Stimulated activated CD8-positive, alpha-beta memory T cell treated with anti-CD3 and anti-CD28 coated beads, Interleukin-7, amount 100 ng/mL, for 24 hours (primary cell): ENCODE results near the gene FGF14.

ENCODE experiments used
- DNase-seq: peaks from one replicate; pipeline ENCODE4 v3.0.0-alpha.2; 2020; ENCODE audit warnings: low read depth

Gene FGF14

GRCh38 chr13:102250448-102250847 is 151.4 kb downstream of the FGF14 start:
- DNase-seq, result no peak

DNA sequence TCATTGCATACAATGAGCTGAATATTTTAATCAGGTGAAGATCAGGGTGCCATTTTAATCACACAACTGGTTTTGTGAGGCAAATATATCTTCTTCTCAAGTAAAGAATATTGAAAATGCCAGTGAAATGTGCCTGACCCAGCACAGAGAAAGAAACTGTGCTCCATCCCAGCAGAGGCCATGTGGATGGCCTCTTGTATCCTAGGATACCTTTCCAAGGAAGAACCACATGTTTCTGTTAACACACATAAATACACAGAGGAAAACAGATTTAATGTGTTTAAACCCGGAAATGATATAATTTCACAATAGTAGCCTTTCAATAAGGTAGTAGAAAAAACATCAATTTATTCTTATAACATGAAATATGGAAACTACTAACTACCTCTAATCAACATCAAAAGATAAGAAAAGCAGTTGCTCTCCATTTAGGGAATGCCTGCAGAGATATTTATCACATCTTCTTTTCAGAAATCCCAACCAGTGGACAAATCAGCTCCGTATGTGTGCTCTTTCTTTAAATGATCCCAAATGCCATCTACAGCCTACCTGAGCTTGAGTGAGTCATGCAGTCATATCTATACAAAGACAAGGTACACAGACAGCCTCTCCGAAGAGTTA is 157.1 kb downstream of the FGF14 start:
- no peak for DNase-seq

GRCh38 chr13:102240110-102240509 is 161.7 kb downstream of the FGF14 start:
- no peak for DNase-seq

DNA sequence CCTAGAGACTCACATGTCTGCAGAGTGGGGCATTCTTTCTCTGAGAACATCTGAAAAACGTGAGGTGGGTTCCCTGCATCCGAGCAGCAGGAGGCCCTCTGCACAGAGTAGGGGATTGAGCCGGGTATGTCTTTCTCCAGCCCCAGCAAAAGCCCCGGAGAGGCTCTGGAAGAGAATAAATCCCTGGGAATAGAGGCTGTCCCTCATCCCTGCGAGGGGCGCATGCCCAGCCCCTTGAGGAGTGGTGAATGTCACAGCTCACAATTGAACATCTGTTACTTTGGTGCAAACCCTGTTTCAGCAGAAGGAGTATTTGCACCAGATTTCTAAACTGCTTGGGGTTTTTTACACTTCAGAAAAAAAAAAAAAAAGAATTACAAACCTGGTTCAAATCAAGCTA is 164.6 kb downstream of the FGF14 start:
- DNase-seq, result no peak

GRCh38 chr13:102236830-102237229 is 165.0 kb downstream of the FGF14 start:
- no peak for DNase-seq

DNA sequence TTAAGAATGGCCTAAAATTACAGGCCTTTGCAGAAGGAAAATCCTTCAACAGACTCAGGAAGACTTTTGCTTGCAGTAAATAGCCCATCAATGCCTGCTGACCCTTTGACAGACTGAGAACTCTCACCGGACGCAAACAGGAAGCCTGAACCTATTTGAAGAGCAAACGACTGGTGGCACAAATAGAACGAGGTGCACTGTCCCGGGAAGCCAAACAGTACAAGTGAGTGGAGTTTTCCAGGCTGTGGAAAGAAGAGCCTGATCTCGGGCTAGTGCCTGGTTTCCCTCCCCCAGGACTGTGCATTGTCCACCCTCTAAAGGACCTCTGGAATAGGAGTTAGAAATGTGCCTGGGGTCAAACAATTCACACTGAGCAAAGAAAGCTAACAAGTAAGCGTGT is 165.5 kb downstream of the FGF14 start:
- DNase-seq, result no peak

DNA sequence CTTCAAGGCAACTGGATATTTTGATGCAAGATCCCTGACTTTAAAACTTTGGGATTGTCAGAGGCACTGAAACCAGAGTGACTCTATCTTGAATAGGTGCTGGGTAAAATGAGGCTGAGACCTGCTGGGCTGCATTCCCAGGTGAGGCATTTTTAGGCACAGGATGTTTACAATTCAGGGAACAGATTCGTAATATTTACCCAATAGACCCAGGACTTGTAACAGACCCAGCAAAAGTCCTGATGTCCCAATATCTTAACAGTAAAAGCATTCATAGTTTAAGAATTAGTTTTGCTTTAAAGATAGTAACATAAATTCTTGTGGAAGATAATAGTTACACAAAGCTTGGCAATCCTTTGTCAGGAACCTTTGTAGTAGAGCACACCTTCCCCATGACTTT is 166.2 kb downstream of the FGF14 start:
- no peak for DNase-seq

DNA sequence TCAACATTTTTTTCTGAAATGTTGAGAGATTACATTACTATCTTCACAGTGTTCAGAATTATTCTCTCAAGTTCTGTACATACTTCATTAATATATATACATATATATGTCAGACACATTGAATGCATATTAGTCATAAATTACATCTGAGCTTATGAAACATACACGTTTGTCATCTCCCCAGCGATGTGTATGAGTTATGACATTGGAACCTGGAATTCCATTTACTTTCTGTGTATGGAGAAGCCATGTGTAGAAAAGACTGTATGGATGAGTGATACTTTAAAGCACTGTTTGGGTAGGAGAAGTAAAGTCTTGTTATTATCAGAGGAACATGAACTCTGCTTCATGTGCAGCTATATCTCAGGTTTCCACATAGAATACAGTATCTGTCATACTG is 167.2 kb downstream of the FGF14 start:
- DNase-seq, result no peak

- DNase-seq, result no peak
Measured at GRCh38 chr13:102233566-102234208, 168.2 kb downstream of the FGF14 start.

GRCh38 chr13:102231479-102231878 is 170.4 kb downstream of the FGF14 start:
- no peak for DNase-seq

DNA sequence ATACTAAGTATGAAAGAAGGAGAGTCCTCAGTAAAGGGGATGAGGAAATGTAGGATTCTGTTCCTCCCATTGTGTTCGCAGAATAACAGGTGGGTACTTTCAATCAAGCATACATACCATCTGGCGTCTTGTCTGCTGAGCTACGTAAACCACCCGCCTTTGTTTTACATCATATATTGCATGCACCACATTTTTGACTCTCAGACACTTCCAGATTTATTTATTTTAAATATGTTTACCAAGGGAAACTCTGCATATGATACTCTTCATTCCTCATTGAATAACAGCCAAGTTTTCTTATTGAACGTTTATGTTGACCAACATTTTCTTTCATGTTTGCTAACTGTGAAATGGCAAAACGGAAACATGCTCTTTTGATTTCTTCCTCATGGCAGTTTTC is 174.1 kb downstream of the FGF14 start:
- DNase-seq, result no peak

GRCh38 chr13:102226591-102226990 is 175.3 kb downstream of the FGF14 start:
- no peak for DNase-seq

DNA sequence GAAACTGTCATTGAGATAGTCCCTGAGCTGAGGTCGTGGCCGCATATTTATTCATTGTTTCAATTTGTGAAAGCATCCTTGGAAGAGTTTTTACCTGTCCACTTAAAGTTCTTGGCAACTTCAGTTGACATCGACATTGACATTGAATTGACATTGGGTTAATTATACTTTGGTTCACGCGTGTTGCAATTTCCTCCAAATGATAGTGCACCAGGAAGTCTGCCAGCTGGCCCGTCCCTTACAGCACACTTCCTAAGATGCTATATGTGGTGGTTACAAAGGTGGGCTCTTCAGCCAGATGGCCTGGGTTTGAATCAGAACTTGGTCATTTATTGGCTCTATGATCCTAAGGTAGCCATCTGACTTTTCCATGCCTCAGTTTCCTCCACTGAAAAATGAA is 176.0 kb downstream of the FGF14 start:
- DNase-seq, result no peak

- no peak for DNase-seq
Measured at GRCh38 chr13:102220681-102221228, 181.1 kb downstream of the FGF14 start.

DNA sequence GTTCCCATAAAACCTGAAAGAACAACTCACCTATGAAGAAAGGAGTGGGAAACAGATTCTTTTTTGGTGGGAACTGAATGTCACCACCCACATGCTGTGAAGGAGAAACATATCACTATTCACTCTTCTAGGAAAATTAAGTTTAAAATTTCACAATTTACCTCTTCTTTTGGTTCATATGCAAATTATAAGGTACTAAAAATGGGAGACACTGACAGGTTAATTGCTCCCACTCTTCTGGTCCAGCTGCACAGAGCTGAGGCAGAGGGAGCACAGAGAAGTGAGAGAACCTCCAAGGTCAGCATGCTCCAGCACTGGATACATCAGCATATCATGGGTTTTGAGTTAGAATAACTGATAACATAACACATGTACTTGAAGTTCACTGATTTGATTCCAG is 186.9 kb downstream of the FGF14 start:
- no peak for DNase-seq

- no peak for DNase-seq
Measured at GRCh38 chr13:102212729-102213128, 189.1 kb downstream of the FGF14 start.

GRCh38 chr13:102208347-102208746 is 193.5 kb downstream of the FGF14 start:
- no peak for DNase-seq

GRCh38 chr13:102207680-102208342 is 194.0 kb downstream of the FGF14 start:
- no peak for DNase-seq

- no peak for DNase-seq
Measured at GRCh38 chr13:102203718-102204117, 198.1 kb downstream of the FGF14 start.

- no peak for DNase-seq
Measured at GRCh38 chr13:102198418-102199311, 203.2 kb downstream of the FGF14 start.

GRCh38 chr13:102197193-102197592 is 204.7 kb downstream of the FGF14 start:
- no peak for DNase-seq
